ENCODE results near the gene MYO15A. TPM values are rescaled to one million over a fixed set of nuclear protein-coding genes. Genes with fewer than 3 reads are reported as not detected.

MYO15A gene
- total RNA-seq, 1 donor from 2014 or later: 0.70 TPM

- no peak for DNase-seq (ENCODE audit: low spot score)
- intact Hi-C loops (cut with DNase I): no loop called here
Observed at GRCh38 chr17:18124345-18125126, 16.0 kb downstream of the MYO15A start.

GRCh38 chr17:18129041-18129502 is 20.5 kb downstream of the MYO15A start:
- DNase-seq (ENCODE audit: low spot score): no peak
- intact Hi-C loops (cut with DNase I): no loop called here

GRCh38 chr17:18132711-18133110 is 24.2 kb downstream of the MYO15A start:
- intact Hi-C loops (cut with DNase I): no loop called here
- DNase-seq (ENCODE audit: low spot score): no peak

GRCh38 chr17:18136357-18136756 is 27.8 kb downstream of the MYO15A start:
- no peak for DNase-seq (ENCODE audit: low spot score)
- intact Hi-C loops (cut with DNase I): no loop called here

GRCh38 chr17:18138065-18138749 is 29.7 kb downstream of the MYO15A start:
- intact Hi-C loops (cut with DNase I): no loop called here

GRCh38 chr17:18139092-18139491 is 30.5 kb downstream of the MYO15A start:
- intact Hi-C loops (cut with DNase I): no loop called here
- DNase-seq (ENCODE audit: low spot score): no peak

More at GRCh38 chr17:18138065-18138749, 29.7 kb downstream of the MYO15A start:
- no peak for DNase-seq (ENCODE audit: low spot score)

GRCh38 chr17:18139498-18139897 is 30.9 kb downstream of the MYO15A start:
- no peak for DNase-seq (ENCODE audit: low spot score)
- intact Hi-C loops (cut with DNase I): no loop called here

GRCh38 chr17:18139949-18140348 is 31.4 kb downstream of the MYO15A start:
- intact Hi-C loops (cut with DNase I): loop anchor here (5.0 kb wide), 1 partner anchor 77 kb away; no protein-coding TSS in a partner anchor
- DNase-seq (ENCODE audit: low spot score): no peak

- intact Hi-C loops (cut with DNase I): loop anchor here (5.0 kb wide), 1 partner anchor 77 kb away; no protein-coding TSS in a partner anchor
- no peak for DNase-seq (ENCODE audit: low spot score)
Observed at GRCh38 chr17:18140648-18141047, 32.1 kb downstream of the MYO15A start.

- no peak for DNase-seq (ENCODE audit: low spot score)
Observed at GRCh38 chr17:18141210-18141803, 32.8 kb downstream of the MYO15A start.

GRCh38 chr17:18142417-18142816 is 33.9 kb downstream of the MYO15A start:
- intact Hi-C loops (cut with DNase I): loop anchor here (5.0 kb wide), 1 partner anchor 75 kb away; no protein-coding TSS in a partner anchor
- DNase-seq (ENCODE audit: low spot score): no peak

More at GRCh38 chr17:18141210-18141803, 32.8 kb downstream of the MYO15A start:
- intact Hi-C loops (cut with DNase I): loop anchor here (5.0 kb wide), 1 partner anchor 76 kb away; no protein-coding TSS in a partner anchor

GRCh38 chr17:18143044-18143936 is 34.7 kb downstream of the MYO15A start:
- DNase-seq (ENCODE audit: low spot score): no peak
- intact Hi-C loops (cut with DNase I): loop anchor here (5.0 kb wide), 1 partner anchor 74 kb away; no protein-coding TSS in a partner anchor

GRCh38 chr17:18144261-18144660 is 35.7 kb downstream of the MYO15A start:
- intact Hi-C loops (cut with DNase I): loop anchor here (5.0 kb wide), 1 partner anchor 73 kb away; no protein-coding TSS in a partner anchor
- no peak for DNase-seq (ENCODE audit: low spot score)

- intact Hi-C loops (cut with DNase I): loop anchor here (5.0 kb wide), 1 partner anchor 72 kb away; no protein-coding TSS in a partner anchor
Observed at GRCh38 chr17:18144855-18145254, 36.3 kb downstream of the MYO15A start.

GRCh38 chr17:18145811-18146210 is 37.3 kb downstream of the MYO15A start:
- intact Hi-C loops (cut with DNase I): no loop called here
- no peak for DNase-seq (ENCODE audit: low spot score)

More at GRCh38 chr17:18144855-18145254, 36.3 kb downstream of the MYO15A start:
- DNase-seq (ENCODE audit: low spot score): no peak

- no peak for DNase-seq (ENCODE audit: low spot score)
Observed at GRCh38 chr17:18146259-18146658, 37.7 kb downstream of the MYO15A start.

GRCh38 chr17:18146980-18147379 is 38.4 kb downstream of the MYO15A start:
- no peak for DNase-seq (ENCODE audit: low spot score)
- intact Hi-C loops (cut with DNase I): no loop called here

More at GRCh38 chr17:18146259-18146658, 37.7 kb downstream of the MYO15A start:
- intact Hi-C loops (cut with DNase I): no loop called here

GRCh38 chr17:18148586-18148985 is 40.0 kb downstream of the MYO15A start:
- intact Hi-C loops (cut with DNase I): no loop called here
- DNase-seq (ENCODE audit: low spot score): no peak

- DNase-seq (ENCODE audit: low spot score): no peak
- intact Hi-C loops (cut with DNase I): no loop called here
Observed at GRCh38 chr17:18151290-18151689, 42.7 kb downstream of the MYO15A start.

Measured in cardiac septum (tissue), 1 donor.